Trophoblast cell (in vitro differentiated cells and primary cell): ENCODE results near the gene PIM3.

Source experiments
- DNase-seq, 2 donors: peaks; one replicate each; pipeline ENCODE4 v3.0.0-alpha.2; 2016
- H2AFZ ChIP-seq: 2 replicates; pipeline ENCODE4 v1.6.1; 2013; ENCODE audit warnings: low read length, moderate library complexity, mild to moderate bottlenecking; ENCODE audit not compliant: insufficient read depth, poor library complexity
- H2AK5ac ChIP-seq: 2 replicates; pipeline ENCODE4 v1.6.1; 2013; ENCODE audit warnings: mild to moderate bottlenecking, low read length
- H2BK120ac ChIP-seq: 2 replicates; pipeline ENCODE4 v1.6.1; 2013; ENCODE audit warnings: low read length, mild to moderate bottlenecking, moderate library complexity; ENCODE audit not compliant: insufficient read depth, poor library complexity
- H2BK12ac ChIP-seq: 2 replicates; pipeline ENCODE4 v1.6.1; 2013; ENCODE audit warnings: mild to moderate bottlenecking, low read length, moderate library complexity
- H2BK5ac ChIP-seq: 2 replicates; pipeline ENCODE4 v1.6.1; 2013; ENCODE audit warnings: low read length, low read depth, moderate library complexity, mild to moderate bottlenecking; ENCODE audit not compliant: poor library complexity
- H3K14ac ChIP-seq: 2 replicates; pipeline ENCODE4 v1.6.1; 2013; ENCODE audit warnings: mild to moderate bottlenecking, low read length
- H3K18ac ChIP-seq: 2 replicates; pipeline ENCODE4 v1.6.1; 2013; ENCODE audit warnings: mild to moderate bottlenecking, low read length
- H3K23ac ChIP-seq: 2 replicates; pipeline ENCODE4 v1.6.1; 2013; ENCODE audit warnings: low read length
- H3K27ac ChIP-seq: 2 replicates; pipeline ENCODE4 v1.5.1; 2013; ENCODE audit warnings: low read depth, mild to moderate bottlenecking, inconsistent platforms, low read length, moderate library complexity
- H3K27me3 ChIP-seq: 2 replicates; pipeline ENCODE4 v1.6.1; 2013; ENCODE audit warnings: inconsistent platforms, mild to moderate bottlenecking, low read length, moderate library complexity; ENCODE audit not compliant: insufficient read depth
- H3K36me3 ChIP-seq, 2 experiments: 1 replicate in 1 of 2; 2 replicates in 1 of 2; pipeline ENCODE4 v1.6.1; 2013; ENCODE audit warnings: low read length in 2 of 2, mild to moderate bottlenecking in 2 of 2, moderate library complexity in 1 of 2; ENCODE audit not compliant: insufficient read depth in 2 of 2, control insufficient read depth in 1 of 2
- H3K4ac ChIP-seq: 2 replicates; pipeline ENCODE4 v1.6.1; 2013; ENCODE audit warnings: low read depth, mild to moderate bottlenecking, low read length, moderate library complexity
- H3K4me1 ChIP-seq, 2 experiments: 1 replicate in 1 of 2; 2 replicates in 1 of 2; pipeline ENCODE4 v1.6.1; 2013; ENCODE audit warnings: low read length in 2 of 2, mild to moderate bottlenecking in 2 of 2, moderate library complexity in 1 of 2; ENCODE audit not compliant: insufficient read depth in 2 of 2, control insufficient read depth in 1 of 2
- H3K4me2 ChIP-seq: 2 replicates; pipeline ENCODE4 v1.6.1; 2013; ENCODE audit warnings: inconsistent platforms, mild to moderate bottlenecking, low read length, moderate library complexity
- H3K4me3 ChIP-seq: 2 replicates; pipeline ENCODE4 v1.5.1; 2013; ENCODE audit warnings: mild to moderate bottlenecking, low read depth, low read length, inconsistent platforms
- H3K79me1 ChIP-seq: one replicate; pipeline ENCODE4 v1.6.1; 2013; ENCODE audit warnings: low read length
- H3K79me2 ChIP-seq: 2 replicates; pipeline ENCODE4 v1.6.1; 2013; ENCODE audit warnings: low read length, mild to moderate bottlenecking; ENCODE audit not compliant: control insufficient read depth, insufficient read depth, poor library complexity
- H3K9ac ChIP-seq: 2 replicates; pipeline ENCODE4 v1.6.1; 2013; ENCODE audit warnings: mild to moderate bottlenecking, low read length
- H3K9me3 ChIP-seq: 2 replicates; pipeline ENCODE4 v1.6.1; 2013; ENCODE audit warnings: low read depth, mild to moderate bottlenecking, control low read depth, inconsistent platforms, low read length; ENCODE audit not compliant: insufficient read depth
- H4K12ac ChIP-seq: 2 replicates; pipeline ENCODE4 v1.6.1; 2013; ENCODE audit warnings: low read depth, mild to moderate bottlenecking, low read length, moderate library complexity
- H4K8ac ChIP-seq: 2 replicates; pipeline ENCODE4 v1.6.1; 2013; ENCODE audit warnings: low read depth, mild to moderate bottlenecking, low read length, moderate library complexity
- H4K91ac ChIP-seq: one replicate; pipeline ENCODE4 v1.6.1; 2013; ENCODE audit warnings: low read depth, mild to moderate bottlenecking, low read length, moderate library complexity
- WGBS: extraction: QIAGEN DNeasy Blood & Tissue Kit; methylation state at CpG from one replicate; pipeline ENCODE4 v1.1.7; 2013; ENCODE audit warnings: missing lambda C conversion rate; ENCODE audit not compliant: insufficient read length, insufficient coverage; ENCODE audit errors: extremely low coverage; 5-methylcytosine and 5-hydroxymethylcytosine counted together

Gene PIM3

DNA sequence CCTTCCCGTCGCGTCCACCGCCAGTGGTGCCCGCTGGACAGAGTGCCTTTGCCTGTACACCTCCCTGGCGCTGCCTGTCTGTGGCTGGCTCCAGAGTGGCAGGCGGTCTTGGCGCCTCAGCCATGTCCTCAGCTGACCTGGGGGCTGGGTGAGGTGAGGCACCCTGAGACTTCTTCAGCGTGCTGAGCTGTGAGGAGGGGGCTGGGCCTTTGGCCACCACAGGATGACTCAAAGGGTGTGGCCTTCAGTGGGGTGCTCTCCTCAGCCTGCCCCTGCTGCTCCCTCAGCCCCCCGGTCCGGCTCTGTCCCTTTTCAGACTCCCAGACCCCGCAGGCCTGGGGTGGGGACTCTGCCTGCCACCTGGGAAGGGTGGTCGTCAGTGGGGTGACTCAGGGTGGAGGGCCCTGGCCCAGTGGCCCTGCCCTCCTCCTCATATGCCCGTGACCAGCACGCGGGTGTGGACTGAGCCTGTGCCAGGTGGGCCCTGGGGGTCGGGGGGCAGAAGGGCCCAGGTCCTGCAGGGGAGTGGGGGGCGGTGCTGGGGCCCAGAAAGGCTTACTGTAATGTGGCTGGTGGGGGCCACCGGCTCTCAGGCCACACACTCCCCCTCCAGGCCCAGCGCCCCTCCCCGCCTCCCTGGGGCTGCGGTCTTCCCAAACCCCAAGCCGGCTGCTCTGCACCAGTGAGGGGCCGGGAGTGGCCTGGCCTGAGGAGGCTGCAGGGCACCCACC lies 26.2 kb upstream of the PIM3 start:
- Histone ChIP-seq H3K23ac (no peak overlapping the region), H3K4ac (peak overlapping the region; percentile 12), H3K4me3 (no peak overlapping the region), H3K9ac (no peak overlapping the region), H3K27ac (no peak overlapping the region), H2BK12ac (no peak overlapping the region), H3K79me1 (peaks cover 8% of the 10 kb centered on the region), H3K79me2 (no peaks in the 10 kb centered on the region), H4K91ac (peak overlapping the region; percentile 32), H2AFZ (no peak overlapping the region), H4K8ac (no peak overlapping the region), H3K9me3 (no peaks in the 10 kb centered on the region), H3K36me3 (no peaks in the 10 kb centered on the region), H2BK5ac (no peak overlapping the region), H3K27me3 (no peaks in the 10 kb centered on the region), H3K14ac (no peak overlapping the region), H2AK5ac (no peak overlapping the region), H3K4me1 (peaks cover 7 to 14% of the 10 kb centered on the region in 2 experiments), H4K12ac (no peak overlapping the region), H3K4me2 (no peak overlapping the region), H3K18ac (no peak overlapping the region), H2BK120ac (no peak overlapping the region)
- no CpG with 5 or more reads among the region's 24 CpGs for WGBS
- no peak for DNase-seq

- Histone ChIP-seq H3K14ac (peak overlapping the region; percentile 36), H2AFZ (no peak overlapping the region), H3K4ac (peak overlapping the region; percentile 12), H4K12ac (no peak overlapping the region), H3K4me2 (no peak overlapping the region), H3K79me1 (peaks cover 8% of the 10 kb centered on the region), H3K18ac (no peak overlapping the region), H2BK5ac (no peak overlapping the region), H3K23ac (no peak overlapping the region), H3K9me3 (no peaks in the 10 kb centered on the region), H3K27me3 (no peaks in the 10 kb centered on the region), H3K9ac (no peak overlapping the region), H4K91ac (peak overlapping the region; percentile 32), H3K36me3 (no peaks in the 10 kb centered on the region), H2BK120ac (no peak overlapping the region), H4K8ac (peak overlapping the region; percentile 20), H3K4me3 (no peak overlapping the region), H2AK5ac (peak overlapping the region; percentile 82), H3K27ac (no peak overlapping the region), H3K4me1 (peaks cover 7 to 14% of the 10 kb centered on the region in 2 experiments), H3K79me2 (no peaks in the 10 kb centered on the region), H2BK12ac (peak overlapping the region; percentile 23)
- no CpG with 5 or more reads among the region's 56 CpGs for WGBS
- DNase-seq = no peak
These were observed 25.5 kb upstream of the PIM3 start for GRCh38 chr22:49934891-49935557.

GRCh38 chr22:49935561-49935960 lies 25.0 kb upstream of the PIM3 start:
- Histone ChIP-seq H2BK12ac (no peak overlapping the region), H2AFZ (no peak overlapping the region), H3K27me3 (no peaks in the 10 kb centered on the region), H4K12ac (no peak overlapping the region), H3K14ac (no peak overlapping the region), H3K4ac (no peak overlapping the region), H2BK5ac (no peak overlapping the region), H3K36me3 (no peaks in the 10 kb centered on the region), H3K79me2 (no peaks in the 10 kb centered on the region), H3K18ac (no peak overlapping the region), H3K4me2 (no peak overlapping the region), H3K79me1 (peaks cover 8% of the 10 kb centered on the region), H3K4me3 (no peak overlapping the region), H3K9me3 (no peaks in the 10 kb centered on the region), H3K4me1 (peaks cover 7 to 14% of the 10 kb centered on the region in 2 experiments), H4K8ac (no peak overlapping the region), H3K23ac (no peak overlapping the region), H3K27ac (no peak overlapping the region), H2BK120ac (no peak overlapping the region), H3K9ac (no peak overlapping the region), H4K91ac (no peak overlapping the region), H2AK5ac (no peak overlapping the region)
- no peak for DNase-seq
- no CpG with 5 or more reads among the region's 16 CpGs for whole genome bisulfite sequencing

- H3K4me2 ChIP-seq = peak overlapping the region; percentile 44
- DNase-seq = peak; percentile 71 to 77
- no peak overlapping the region for H3K4ac ChIP-seq
- H2AK5ac ChIP-seq = peak overlapping the region; percentile 60
- H4K91ac ChIP-seq = peak overlapping the region; percentile 71
- H4K12ac ChIP-seq = no peak overlapping the region
- H3K4me1 ChIP-seq = peaks cover 7 to 14% of the 10 kb centered on the region in 2 experiments
- H3K4me3 ChIP-seq = no peak overlapping the region
- H3K27ac ChIP-seq = no peak overlapping the region
- H3K79me1 ChIP-seq = peaks cover 8% of the 10 kb centered on the region
- no CpG with 5 or more reads among the region's 52 CpGs for WGBS
- no peaks in the 10 kb centered on the region for H3K9me3 ChIP-seq
- H3K27me3 ChIP-seq = no peaks in the 10 kb centered on the region
- H4K8ac ChIP-seq = peak overlapping the region; percentile 21
- H3K18ac ChIP-seq = no peak overlapping the region
- H2BK12ac ChIP-seq = peak overlapping the region; percentile 26
- no peak overlapping the region for H2BK120ac ChIP-seq
- no peak overlapping the region for H3K23ac ChIP-seq
- H2BK5ac ChIP-seq = no peak overlapping the region
- H3K79me2 ChIP-seq = no peaks in the 10 kb centered on the region
- H3K14ac ChIP-seq = no peak overlapping the region
- H2AFZ ChIP-seq = no peak overlapping the region
- H3K36me3 ChIP-seq = no peaks in the 10 kb centered on the region
- no peak overlapping the region for H3K9ac ChIP-seq
These were observed 24.3 kb upstream of the PIM3 start for GRCh38 chr22:49936018-49936972.
